ENCODE results near the gene TBC1D22A. TPM values are rescaled to one million over a fixed set of nuclear protein-coding genes. Genes with fewer than 3 reads are reported as not detected.

Gene TBC1D22A
- total and polyA plus RNA-seq, 9 of the 15 experiments (the other 6 are each of a cell fraction or from before 2014, with no cell fraction given), result 0.20 to 11.5 (median 5.2) TPM

DNA sequence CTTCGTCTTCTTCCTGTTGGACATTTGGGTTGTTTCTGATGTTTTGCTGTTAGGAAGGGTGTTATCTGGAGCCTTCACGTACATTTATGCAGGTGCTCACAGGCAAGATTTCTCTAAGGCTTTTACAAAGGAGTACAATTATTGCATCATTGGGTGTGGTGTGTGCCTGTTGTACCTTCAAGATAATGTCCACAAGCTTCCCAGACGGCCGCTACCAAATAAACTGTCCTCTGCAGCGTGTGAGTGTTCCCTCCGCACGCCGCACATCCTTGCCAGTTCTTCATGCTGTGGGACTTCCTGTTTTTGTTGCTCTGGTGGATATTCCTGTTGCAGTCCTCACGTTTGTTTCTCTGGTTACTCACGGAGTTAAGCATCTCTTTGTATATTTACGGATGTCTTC lies 133.3 kb downstream of the TBC1D22A start (continued):
- TF ChIP-seq, protein P1, sequence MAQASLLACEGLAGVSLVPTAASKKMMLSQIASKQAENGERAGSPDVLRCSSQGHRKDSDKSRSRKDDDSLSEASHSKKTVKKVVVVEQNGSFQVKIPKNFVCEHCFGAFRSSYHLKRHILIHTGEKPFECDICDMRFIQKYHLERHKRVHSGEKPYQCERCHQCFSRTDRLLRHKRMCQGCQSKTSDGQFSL (CRISPR knock-in tag; IDR thresholded peaks at IDR 0.05), result no peak
- TF ChIP-seq, protein P1 (tag; IDR thresholded peaks at IDR 0.05), result no peak
- TF ChIP-seq TCF3 (CRISPR knock-in tag; IDR thresholded peaks at IDR 0.05) (peak; percentile 86), FOXA3 (CRISPR knock-in tag; conservative IDR thresholded peaks at IDR 0.05 in 1 of 2, IDR thresholded peaks at IDR 0.05 in 1 of 2) (no peak), CBX8 (IDR thresholded peaks at IDR 0.05; ENCODE audit: borderline replicate concordance, extremely low read depth, low read depth, low read length, poor library complexity, severe bottlenecking) (no peak), FOXP1 (CRISPR knock-in tag; IDR thresholded peaks at IDR 0.05) (no peak), HLTF (IDR thresholded peaks at IDR 0.05) (no peak), POLR2G (IDR thresholded peaks at IDR 0.05; ENCODE audit: low read depth, low read length) (no peak), STAG1 (CRISPR knock-in tag; IDR thresholded peaks at IDR 0.05; ENCODE audit: borderline replicate concordance) (no peak)
- TF ChIP-seq, protein P2, sequence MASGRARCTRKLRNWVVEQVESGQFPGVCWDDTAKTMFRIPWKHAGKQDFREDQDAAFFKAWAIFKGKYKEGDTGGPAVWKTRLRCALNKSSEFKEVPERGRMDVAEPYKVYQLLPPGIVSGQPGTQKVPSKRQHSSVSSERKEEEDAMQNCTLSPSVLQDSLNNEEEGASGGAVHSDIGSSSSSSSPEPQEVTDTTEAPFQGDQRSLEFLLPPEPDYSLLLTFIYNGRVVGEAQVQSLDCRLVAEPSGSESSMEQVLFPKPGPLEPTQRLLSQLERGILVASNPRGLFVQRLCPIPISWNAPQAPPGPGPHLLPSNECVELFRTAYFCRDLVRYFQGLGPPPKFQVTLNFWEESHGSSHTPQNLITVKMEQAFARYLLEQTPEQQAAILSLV (tag; IDR thresholded peaks at IDR 0.05), result peak; percentile 80
- TF ChIP-seq, protein P3, sequence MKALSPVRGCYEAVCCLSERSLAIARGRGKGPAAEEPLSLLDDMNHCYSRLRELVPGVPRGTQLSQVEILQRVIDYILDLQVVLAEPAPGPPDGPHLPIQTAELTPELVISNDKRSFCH (CRISPR knock-in tag; IDR thresholded peaks at IDR 0.05), result no peak
- TF ChIP-seq, protein P3 (tag; IDR thresholded peaks at IDR 0.05), result no peak
- TF ChIP-seq, protein P4, sequence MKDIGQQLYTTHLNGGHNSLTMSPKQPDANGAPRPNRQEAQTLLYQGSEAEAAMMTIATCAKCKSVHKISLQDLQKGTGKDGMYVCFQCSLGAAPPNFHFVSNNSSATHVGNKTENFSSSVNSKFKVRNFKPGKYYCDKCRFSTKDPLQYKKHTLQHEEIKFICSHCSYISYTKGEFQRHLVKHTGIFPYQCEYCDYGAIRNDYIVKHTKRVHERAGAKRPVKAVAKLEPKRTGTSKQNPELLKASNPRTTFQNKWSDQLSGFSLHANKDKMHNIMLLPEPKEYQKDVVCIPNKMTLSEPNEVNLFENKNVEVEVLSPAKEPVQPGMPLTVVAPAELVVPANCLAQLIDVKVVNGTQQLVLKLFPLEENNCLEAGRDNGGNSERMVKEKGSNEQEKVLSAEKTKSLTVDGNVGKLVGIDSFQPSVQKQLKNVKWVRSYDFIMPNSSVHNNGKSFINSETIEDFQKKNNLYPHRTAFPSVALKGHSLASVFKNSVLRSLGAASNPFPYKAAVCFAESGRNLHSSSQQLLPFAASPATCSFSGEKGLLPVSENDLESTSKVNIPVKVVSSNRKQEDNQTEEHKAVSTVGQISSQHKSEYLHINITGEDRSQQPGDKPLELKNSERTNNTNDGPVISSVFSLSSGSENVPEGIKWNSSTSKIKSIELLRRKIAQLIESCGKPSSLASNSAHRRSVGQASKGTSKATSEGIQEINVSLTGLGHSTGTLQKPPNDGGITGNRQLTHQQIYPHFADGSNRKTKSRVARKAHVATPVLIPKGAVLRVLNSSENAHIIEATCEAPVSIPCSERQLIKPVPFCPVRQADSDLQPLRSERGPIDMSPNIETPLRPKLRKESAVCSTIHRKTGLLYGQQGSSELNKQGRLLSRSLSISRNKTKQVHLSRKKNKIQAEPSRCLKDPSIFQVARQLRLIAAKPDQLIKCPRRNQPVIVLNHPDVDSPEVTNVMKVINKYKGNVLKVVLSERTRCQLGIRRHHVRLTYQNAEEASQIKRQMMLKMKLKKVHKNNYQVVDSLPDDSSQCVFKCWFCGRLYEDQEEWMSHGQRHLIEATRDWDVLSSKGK (CRISPR knock-in tag; IDR thresholded peaks at IDR 0.05), result no peak
- TF ChIP-seq, protein P5, sequence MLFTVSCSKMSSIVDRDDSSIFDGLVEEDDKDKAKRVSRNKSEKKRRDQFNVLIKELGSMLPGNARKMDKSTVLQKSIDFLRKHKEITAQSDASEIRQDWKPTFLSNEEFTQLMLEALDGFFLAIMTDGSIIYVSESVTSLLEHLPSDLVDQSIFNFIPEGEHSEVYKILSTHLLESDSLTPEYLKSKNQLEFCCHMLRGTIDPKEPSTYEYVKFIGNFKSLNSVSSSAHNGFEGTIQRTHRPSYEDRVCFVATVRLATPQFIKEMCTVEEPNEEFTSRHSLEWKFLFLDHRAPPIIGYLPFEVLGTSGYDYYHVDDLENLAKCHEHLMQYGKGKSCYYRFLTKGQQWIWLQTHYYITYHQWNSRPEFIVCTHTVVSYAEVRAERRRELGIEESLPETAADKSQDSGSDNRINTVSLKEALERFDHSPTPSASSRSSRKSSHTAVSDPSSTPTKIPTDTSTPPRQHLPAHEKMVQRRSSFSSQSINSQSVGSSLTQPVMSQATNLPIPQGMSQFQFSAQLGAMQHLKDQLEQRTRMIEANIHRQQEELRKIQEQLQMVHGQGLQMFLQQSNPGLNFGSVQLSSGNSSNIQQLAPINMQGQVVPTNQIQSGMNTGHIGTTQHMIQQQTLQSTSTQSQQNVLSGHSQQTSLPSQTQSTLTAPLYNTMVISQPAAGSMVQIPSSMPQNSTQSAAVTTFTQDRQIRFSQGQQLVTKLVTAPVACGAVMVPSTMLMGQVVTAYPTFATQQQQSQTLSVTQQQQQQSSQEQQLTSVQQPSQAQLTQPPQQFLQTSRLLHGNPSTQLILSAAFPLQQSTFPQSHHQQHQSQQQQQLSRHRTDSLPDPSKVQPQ (CRISPR knock-in tag; IDR thresholded peaks at IDR 0.05; ENCODE audit: borderline replicate concordance), result no peak
- TF ChIP-seq, protein P6, sequence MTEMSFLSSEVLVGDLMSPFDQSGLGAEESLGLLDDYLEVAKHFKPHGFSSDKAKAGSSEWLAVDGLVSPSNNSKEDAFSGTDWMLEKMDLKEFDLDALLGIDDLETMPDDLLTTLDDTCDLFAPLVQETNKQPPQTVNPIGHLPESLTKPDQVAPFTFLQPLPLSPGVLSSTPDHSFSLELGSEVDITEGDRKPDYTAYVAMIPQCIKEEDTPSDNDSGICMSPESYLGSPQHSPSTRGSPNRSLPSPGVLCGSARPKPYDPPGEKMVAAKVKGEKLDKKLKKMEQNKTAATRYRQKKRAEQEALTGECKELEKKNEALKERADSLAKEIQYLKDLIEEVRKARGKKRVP (CRISPR knock-in tag; IDR thresholded peaks at IDR 0.05), result peak; percentile 84

Data from K562 (cell line).